Measurements from ENCODE around the gene TPSD1. TPM values are rescaled to one million over a fixed set of nuclear protein-coding genes. Genes with fewer than 3 reads are reported as not detected.

The TPSD1 gene
- total and polyA plus RNA-seq, 10 of the 15 experiments (the other 5 are each of a cell fraction or from before 2014, with no cell fraction given) = not detected

- TF ChIP-seq HDGF (IDR thresholded peaks at IDR 0.05) (no peak), NR2C1 (IDR thresholded peaks at IDR 0.05) (no peak), ATF3 (IDR thresholded peaks at IDR 0.05; ENCODE audit: borderline replicate concordance, extremely low read depth, low read depth, low read length) (no peak), ZBTB11 (CRISPR knock-in tag; IDR thresholded peaks at IDR 0.05) (no peak), NR2F1 (conservative IDR thresholded peaks at IDR 0.05) (no peak), SMC3 (IDR thresholded peaks at IDR 0.05; ENCODE audit: borderline replicate concordance, low read length) (no peak), IRF5 (IDR thresholded peaks at IDR 0.05; ENCODE audit: borderline replicate concordance) (no peak), TCF3 (IDR thresholded peaks at IDR 0.05; ENCODE audit: borderline replicate concordance, insufficient read depth, low read depth, low read length) (no peak)
- intact Hi-C loops (cut with micrococcal nuclease; ENCODE audit: unreplicated experiment) = no loop called here
- Histone ChIP-seq H3K79me2 (ENCODE audit: control insufficient read depth, insufficient read depth, low read length) (no peaks in the 10 kb centered on the region), H3K9me3 (replicated peaks; ENCODE audit: control insufficient read depth, insufficient read depth, low read length) (no peaks in the 10 kb centered on the region), H3K4me2 (ENCODE audit: control insufficient read depth, insufficient read depth) (no peak overlapping the region), H3K4me3 (no peak overlapping the region), H2AFZ (ENCODE audit: control insufficient read depth, low read depth, low read length) (no peak overlapping the region), H3K4me1 (ENCODE audit: control insufficient read depth, insufficient read depth, low read length) (no peaks in the 10 kb centered on the region), H3K27ac (ENCODE audit: control insufficient read depth, insufficient read depth) (no peak overlapping the region), H3K27me3 (replicated peaks in 1 of 2; ENCODE audit: control insufficient read depth in 2 of 2, insufficient read depth in 2 of 2, low read length in 1 of 2) (no peaks in the 10 kb centered on the region; a peak in 1 of 4 replicates), H3K9ac (ENCODE audit: control insufficient read depth, insufficient read depth, low read length) (no peak overlapping the region), H4K20me1 (ENCODE audit: control insufficient read depth, insufficient read depth) (no peaks in the 10 kb centered on the region), H3K36me3 (ENCODE audit: control insufficient read depth in 2 of 2, insufficient read depth in 2 of 2, low read length in 1 of 2) (no peaks in the 10 kb centered on the region)
- ATAC-seq (no peak), FAIRE-seq (no peak), DNase-seq (ENCODE audit: low read depth, low spot score) (no peak)
- ChIA-PET SMC1A (ENCODE audit: uncharacterized antibody, unreplicated experiment) (no interaction called here), POLR2A (no interaction called here), CTCF (no interaction called here), RAD21 (ENCODE audit: unreplicated experiment) (no interaction called here)
- in situ Hi-C loops (cut with MboI) = no loop called here
- BruUV-seq (replicated peaks) = no TSS peak
- WGBS (ENCODE audit: insufficient coverage, insufficient replicate concordance, low lambda C conversion rate, missing lambda C conversion rate) = 59% methylated on average over 54 of the region's 55 CpGs
Observed at GRCh38 chr16:1220098-1220728, 35.7 kb upstream of the TPSD1 start.
